ENCODE results near the gene KCNMA1.

GRCh38 chr10:77249901-77250459 is 387.6 kb downstream of the KCNMA1 start:
- TF ChIP-seq, protein P1, sequence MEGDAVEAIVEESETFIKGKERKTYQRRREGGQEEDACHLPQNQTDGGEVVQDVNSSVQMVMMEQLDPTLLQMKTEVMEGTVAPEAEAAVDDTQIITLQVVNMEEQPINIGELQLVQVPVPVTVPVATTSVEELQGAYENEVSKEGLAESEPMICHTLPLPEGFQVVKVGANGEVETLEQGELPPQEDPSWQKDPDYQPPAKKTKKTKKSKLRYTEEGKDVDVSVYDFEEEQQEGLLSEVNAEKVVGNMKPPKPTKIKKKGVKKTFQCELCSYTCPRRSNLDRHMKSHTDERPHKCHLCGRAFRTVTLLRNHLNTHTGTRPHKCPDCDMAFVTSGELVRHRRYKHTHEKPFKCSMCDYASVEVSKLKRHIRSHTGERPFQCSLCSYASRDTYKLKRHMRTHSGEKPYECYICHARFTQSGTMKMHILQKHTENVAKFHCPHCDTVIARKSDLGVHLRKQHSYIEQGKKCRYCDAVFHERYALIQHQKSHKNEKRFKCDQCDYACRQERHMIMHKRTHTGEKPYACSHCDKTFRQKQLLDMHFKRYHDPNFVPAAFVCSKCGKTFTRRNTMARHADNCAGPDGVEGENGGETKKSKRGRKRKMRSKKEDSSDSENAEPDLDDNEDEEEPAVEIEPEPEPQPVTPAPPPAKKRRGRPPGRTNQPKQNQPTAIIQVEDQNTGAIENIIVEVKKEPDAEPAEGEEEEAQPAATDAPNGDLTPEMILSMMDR (IDR thresholded peaks at IDR 0.05 in 4 of 5, conservative IDR thresholded peaks at IDR 0.05 in 1 of 5) = no peak
- no peak for TF ChIP-seq POLR2A (IDR thresholded peaks at IDR 0.05)
